Stimulated activated CD4-positive, alpha-beta T cell treated with anti-CD3 and anti-CD28 coated beads, Interleukin-1b, Interleukin-23, amount 100 ng/mL, for 48 hours (primary cell): ENCODE results near the gene PDE4D.
"Not testable (repeated sequence)": the region's sequence is repeated elsewhere in the genome, so short reads cannot be mapped to it uniquely, and the experiment has no call there.

Source experiments
- DNase-seq: peaks from one replicate; pipeline ENCODE4 v3.0.0-alpha.2; 2020

The PDE4D gene

GRCh38 chr5:59693492-59694309 lies 199.8 kb downstream of the PDE4D start:
- DNase-seq: no peak

GRCh38 chr5:59685793-59686192 lies 207.7 kb downstream of the PDE4D start:
- no peak for DNase-seq

GRCh38 chr5:59685191-59685530 lies 208.4 kb downstream of the PDE4D start:
- DNase-seq: no peak

- DNase-seq: no peak
These were observed 208.9 kb downstream of the PDE4D start for GRCh38 chr5:59684388-59685190.

- DNase-seq: no peak
These were observed 210.2 kb downstream of the PDE4D start for GRCh38 chr5:59683311-59683710.

GRCh38 chr5:59682542-59682941 lies 211.0 kb downstream of the PDE4D start:
- no peak for DNase-seq

- no peak for DNase-seq
These were observed 214.6 kb downstream of the PDE4D start for GRCh38 chr5:59678943-59679342.

- no peak for DNase-seq
These were observed 218.8 kb downstream of the PDE4D start for GRCh38 chr5:59674763-59675162.

- DNase-seq: no peak
These were observed 220.0 kb downstream of the PDE4D start for GRCh38 chr5:59673438-59674058.

GRCh38 chr5:59666440-59667068 lies 227.0 kb downstream of the PDE4D start:
- DNase-seq: no peak

- DNase-seq: not testable (repeated sequence)
These were observed 227.7 kb downstream of the PDE4D start for GRCh38 chr5:59665832-59666203.

GRCh38 chr5:59665086-59665831 lies 228.3 kb downstream of the PDE4D start:
- no peak for DNase-seq

GRCh38 chr5:59661954-59662615 lies 231.4 kb downstream of the PDE4D start:
- DNase-seq: no peak

GRCh38 chr5:59661311-59661710 lies 232.2 kb downstream of the PDE4D start:
- no peak for DNase-seq

- DNase-seq: no peak
These were observed 232.8 kb downstream of the PDE4D start for GRCh38 chr5:59660737-59661136.

GRCh38 chr5:59656351-59657254 lies 236.9 kb downstream of the PDE4D start:
- no peak for DNase-seq

- DNase-seq: no peak
These were observed 237.7 kb downstream of the PDE4D start for GRCh38 chr5:59655693-59656309.

GRCh38 chr5:59654691-59655090 lies 238.8 kb downstream of the PDE4D start:
- DNase-seq: no peak

- no peak for DNase-seq
These were observed 241.1 kb downstream of the PDE4D start for GRCh38 chr5:59652449-59652848.
